Endothelial cell of umbilical vein (primary cell): ENCODE results near the gene DDA1. TPM values are rescaled to one million over a fixed set of nuclear protein-coding genes. Genes with fewer than 3 reads are reported as not detected.
A peak's percentile ranks its signal among the peaks of the same experiment; 100 is the strongest.

Experiments
- BruUV-seq: library from RNA; stranded (reverse); fragments of 400-500 nt; replicated peaks from 2 replicates; lab custom pipeline; 2021; lab: Mats Ljungman, UMichigan
- CTCF ChIA-PET: fragments of 300-600, 350-600 bp; sonication (Branson Sonifier 250); formaldehyde crosslinking; loops from one replicate; lab custom pipeline; 2021; ENCODE audit warnings: antibody characterized with exemption, inconsistent platforms; lab: Charles Lee
- POLR2A ChIA-PET: fragments of 300-600, 350-600 bp; sonication (Branson Sonifier 250); formaldehyde crosslinking; loops from one replicate; lab custom pipeline; 2021; ENCODE audit warnings: antibody characterized with exemption, inconsistent platforms; lab: Charles Lee
- DNase-seq: peaks from one replicate; pipeline ENCODE4 v3.0.0-alpha.2; 2011; ENCODE audit warnings: low read depth, low spot score
- FAIRE-seq: peaks from 2 replicates; lab custom pipeline; 2011; peaks lifted over from hg19 to GRCh38; lab: Jason Lieb, UNC
- H2AFZ ChIP-seq: 2 replicates; pipeline ENCODE4 v1.6.0; 2012; ENCODE audit warnings: low read depth, low read length, control low read depth, inconsistent platforms
- H3K27ac ChIP-seq: 2 replicates; pipeline ENCODE4 v1.5.1; 2011; ENCODE audit warnings: low read depth, mild to moderate bottlenecking, control low read depth, low read length, moderate library complexity; ENCODE audit not compliant: insufficient read depth
- H3K27me3 ChIP-seq, 2 experiments: 2 replicates each; pipeline versions ENCODE4 v1.6.0 to v1.6.1; 2011; ENCODE audit warnings: low read length in 2 of 2, mixed read lengths in 1 of 2; ENCODE audit not compliant: control insufficient read depth in 2 of 2, insufficient read depth in 2 of 2
- H3K36me3 ChIP-seq, 2 experiments: 2 replicates in 1 of 2; 3 replicates in 1 of 2; pipeline ENCODE4 v1.5.1; 2011; ENCODE audit warnings: low read length in 2 of 2, mild to moderate bottlenecking in 1 of 2, moderate library complexity in 1 of 2; ENCODE audit not compliant: control insufficient read depth in 2 of 2, insufficient read depth in 2 of 2; ENCODE audit errors: extremely low read depth in 1 of 2
- H3K4me1 ChIP-seq: 3 replicates; pipeline ENCODE4 v1.5.1; 2011; ENCODE audit warnings: mild to moderate bottlenecking, low read length; ENCODE audit not compliant: control insufficient read depth, insufficient read depth; ENCODE audit errors: extremely low read depth
- H3K4me2 ChIP-seq: 2 replicates; pipeline ENCODE4 v1.6.1; 2011; ENCODE audit warnings: low read length, control low read depth, mixed read lengths; ENCODE audit not compliant: insufficient read depth
- H3K4me3 ChIP-seq, 3 experiments: fragments of 200-600 bp in 1 of 3; sonication (generic), shearing (Covaris generic) in 1 of 3; replicated peaks in 1 of 3; 2 replicates each; pipeline ENCODE4 v1.5.1; 2011 to 2016; ENCODE audit warnings: control low read depth in 3 of 3, low read length in 3 of 3, mild to moderate bottlenecking in 2 of 3, inconsistent platforms in 1 of 3, low read depth in 1 of 3, moderate library complexity in 1 of 3; ENCODE audit not compliant: insufficient read depth in 1 of 3
- H3K79me2 ChIP-seq: 2 replicates; pipeline ENCODE4 v1.6.0; 2012; ENCODE audit warnings: low read length, inconsistent platforms; ENCODE audit not compliant: control insufficient read depth, insufficient read depth
- H3K9ac ChIP-seq: replicated peaks from 2 replicates; pipeline ENCODE3; 2011; ENCODE audit warnings: low read length, control low read depth; ENCODE audit not compliant: insufficient read depth; ENCODE audit errors: extremely low read depth
- H3K9me1 ChIP-seq: replicated peaks from 3 replicates; pipeline ENCODE4 v1.6.0; 2011; ENCODE audit warnings: mild to moderate bottlenecking, low read length; ENCODE audit not compliant: control insufficient read depth, insufficient read depth; ENCODE audit errors: extremely low read depth
- H3K9me3 ChIP-seq: replicated peaks from 2 replicates; pipeline ENCODE4 v1.5.1; 2012; ENCODE audit warnings: low read length, inconsistent platforms; ENCODE audit not compliant: control insufficient read depth, insufficient read depth
- H4K20me1 ChIP-seq: replicated peaks from 2 replicates; pipeline ENCODE3; 2011; ENCODE audit warnings: mild to moderate bottlenecking, low read length; ENCODE audit not compliant: control insufficient read depth, insufficient read depth; ENCODE audit errors: extremely low read depth
- EZH2 ChIP-seq: IDR thresholded peaks from 2 replicates; pipeline ENCODE4 v1.6.1; 2012; ENCODE audit warnings: borderline replicate concordance, low read depth, mild to moderate bottlenecking, moderate library complexity, low read length, inconsistent platforms; ENCODE audit not compliant: severe bottlenecking
- FOS ChIP-seq: IDR thresholded peaks from 2 replicates; pipeline ENCODE4 v1.6.1; 2011; ENCODE audit warnings: mild to moderate bottlenecking, low read length, moderate library complexity, borderline replicate concordance; ENCODE audit not compliant: insufficient read depth
- GATA2 ChIP-seq: IDR thresholded peaks from 2 replicates; pipeline ENCODE4 v1.7.0; 2011; ENCODE audit warnings: low read depth, mild to moderate bottlenecking, moderate library complexity, mixed read lengths, low read length; ENCODE audit not compliant: insufficient read length, insufficient read depth
- JUN ChIP-seq: IDR thresholded peaks from 2 replicates; pipeline ENCODE4 v1.6.1; 2011; ENCODE audit warnings: borderline replicate concordance, low read depth; ENCODE audit not compliant: insufficient read length, insufficient read depth
- POLR2AphosphoS5 ChIP-seq: IDR thresholded peaks from 2 replicates; pipeline ENCODE4 v1.6.1; 2012; ENCODE audit warnings: low read depth, mild to moderate bottlenecking, control low read depth, low read length, moderate library complexity; ENCODE audit not compliant: insufficient read depth
- dilution Hi-C: fragments of 300-500 bp; cut with MboI; formaldehyde crosslinking; loops from one replicate; pipeline ENCODE4 v1.15.0; 2019; ENCODE audit warnings: low sequenced_read_pairs; ENCODE audit not compliant: extremely low pct_ligation_motif_present
- intact Hi-C: fragments of 100-400 bp; cut with micrococcal nuclease; formaldehyde crosslinking; loops from one replicate; pipeline ENCODE4 v1.10.0; 2022
- polyA plus RNA-seq, 4 experiments: library from polyadenylated mRNA; depleted of rRNA in 3 of 4; stranded (reverse) in 3 of 4; unstranded in 1 of 4; fragments of >200 nt; gene quantifications; 2 replicates each; pipeline versions ENCODE4 v1.2.1 to v1.2.3, GENCODE V29; 2011 to 2012; ENCODE audit warnings: missing spikeins in 1 of 4
- total RNA-seq: library from RNA; stranded (reverse); gene quantifications from 2 replicates; pipeline ENCODE4 v1.2.3, GENCODE V29; 2021
- TF ChIP-seq, protein P1 (sequence below), 2 donors: IDR thresholded peaks; 1 replicate in 1 of 2; 2 replicates in 1 of 2; pipeline ENCODE4 v1.5.1; 2011; ENCODE audit warnings: low read length in 2 of 2, mild to moderate bottlenecking in 2 of 2, moderate library complexity in 2 of 2, control low read depth in 1 of 2, inconsistent platforms in 1 of 2, low read depth in 1 of 2; ENCODE audit not compliant: insufficient read depth in 1 of 2; ENCODE audit errors: extremely low read depth in 1 of 2

The DDA1 gene
- total and polyA plus RNA-seq, 2 donors (not counting 3 experiments of a cell fraction or from before 2014, with no cell fraction given), result 52.9 to 64.7 TPM

GRCh38 chr19:17281391-17282304 lies 27.7 kb upstream of the DDA1 start, which contains the start of gene ANKLE1:
ANKLE1 (plus strand) TSS chr19:17281901; CDS start chr19:17281921, 20 bp downstream.
- no peaks in the 10 kb centered on the region for H3K79me2 ChIP-seq
- dilution Hi-C loops (no loop called here), intact Hi-C loops (loop anchor here (1.0 to 5.0 kb wide), 5 partner anchors 14 to 509 kb away; partner anchors contain the start of gene BABAM1)
- no peaks in the 10 kb centered on the region for H3K9me1 ChIP-seq
- peak within 1 kb of the TSS; percentile 90 for H2AFZ ChIP-seq
- H3K36me3 ChIP-seq, result peaks cover 0 to 6% of the 10 kb centered on the region in 2 experiments
- H3K9ac ChIP-seq, result peak within 1 kb of the TSS; percentile 10
- H3K4me3 ChIP-seq, result peak within 1 kb of the TSS; percentile 10 to 32 (median 29)
- H3K4me1 ChIP-seq, result peaks cover 10% of the 10 kb centered on the region
- H3K9me3 ChIP-seq, result no peaks in the 10 kb centered on the region
- FAIRE-seq, result peak; percentile 40
- H3K27me3 ChIP-seq, result no peaks in the 10 kb centered on the region
- no TSS peak for BruUV-seq
- no peaks in the 10 kb centered on the region for H4K20me1 ChIP-seq
- H3K27ac ChIP-seq, result no peak within 1 kb of the TSS
- peak within 1 kb of the TSS; percentile 39 for H3K4me2 ChIP-seq
- ChIA-PET POLR2A (interaction anchor here (0.6 to 1.4 kb wide), 3 partner anchors 12 to 46 kb away, joined by 3 to 4 read pairs (median 3); partner anchors contain the start of gene BABAM1), CTCF (interaction anchor here (0.6 to 3.6 kb wide), 19 partner anchors 9 to 393 kb away, joined by 3 to 27 read pairs (median 5); partner anchors contain the start of genes BABAM1, DDA1, USE1 and USHBP1)
- TF ChIP-seq POLR2AphosphoS5 (peak; percentile 27), JUN (no peak)
- no peak for DNase-seq

DNA sequence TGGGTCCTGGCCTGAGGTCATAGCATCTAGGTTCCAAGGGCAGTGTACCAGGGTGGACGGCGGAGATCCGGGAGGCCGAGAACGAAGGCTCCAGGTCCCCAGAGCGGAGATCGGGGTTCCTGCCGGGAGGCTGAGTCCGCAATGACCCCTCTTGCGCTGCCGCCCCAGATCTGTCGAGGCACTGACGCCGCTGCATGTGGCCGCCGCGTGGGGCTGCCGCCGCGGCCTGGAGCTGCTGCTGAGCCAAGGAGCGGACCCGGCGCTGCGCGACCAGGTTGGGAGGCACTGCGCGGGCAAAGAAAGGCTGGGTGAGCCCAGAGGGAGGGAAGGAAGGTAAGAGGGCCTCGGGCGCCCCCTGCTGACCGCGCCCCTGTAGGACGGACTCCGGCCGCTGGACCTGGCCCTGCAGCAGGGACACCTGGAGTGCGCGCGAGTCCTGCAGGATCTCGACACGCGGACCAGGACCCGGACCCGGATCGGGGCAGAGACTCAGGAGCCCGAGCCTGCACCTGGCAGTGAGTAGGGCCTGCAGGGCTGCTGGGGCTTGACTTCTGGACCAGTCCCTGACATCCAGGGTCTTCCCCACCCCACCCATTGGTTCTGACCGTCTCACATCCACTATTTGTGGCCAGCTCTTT lies 26.8 kb upstream of the DDA1 start:
- DNase-seq, result peak; percentile 82
- dilution Hi-C loops, result no loop called here

More for the DNA sequence above, 26.8 kb upstream of the DDA1 start:
- Histone ChIP-seq H4K20me1 (no peaks in the 10 kb centered on the region), H3K27ac (no peak overlapping the region), H3K79me2 (no peaks in the 10 kb centered on the region), H3K9me1 (no peaks in the 10 kb centered on the region), H3K4me1 (peaks cover 10% of the 10 kb centered on the region), H3K9ac (peak overlapping the region; percentile 10), H3K4me3 (peak overlapping the region in 2 of 3 experiments; percentile 0 to 29), H3K36me3 (peaks cover 0 to 3% of the 10 kb centered on the region in 2 experiments), H2AFZ (peak overlapping the region; percentile 90), H3K4me2 (peak overlapping the region; percentile 39), H3K27me3 (no peaks in the 10 kb centered on the region), H3K9me3 (no peaks in the 10 kb centered on the region)
- CTCF ChIA-PET, result interaction anchor here (0.6 to 3.6 kb wide), 18 partner anchors 9 to 394 kb away, joined by 3 to 27 read pairs (median 5); partner anchors contain the start of genes BABAM1, DDA1, USE1 and USHBP1
- intact Hi-C loops, result loop anchor here (1.0 to 5.0 kb wide), 5 partner anchors 15 to 510 kb away; partner anchors contain the start of gene BABAM1
- TF ChIP-seq JUN, result no peak
- TF ChIP-seq GATA2, result no peak
- TF ChIP-seq POLR2AphosphoS5, result peak; percentile 22
- TF ChIP-seq, protein P1, sequence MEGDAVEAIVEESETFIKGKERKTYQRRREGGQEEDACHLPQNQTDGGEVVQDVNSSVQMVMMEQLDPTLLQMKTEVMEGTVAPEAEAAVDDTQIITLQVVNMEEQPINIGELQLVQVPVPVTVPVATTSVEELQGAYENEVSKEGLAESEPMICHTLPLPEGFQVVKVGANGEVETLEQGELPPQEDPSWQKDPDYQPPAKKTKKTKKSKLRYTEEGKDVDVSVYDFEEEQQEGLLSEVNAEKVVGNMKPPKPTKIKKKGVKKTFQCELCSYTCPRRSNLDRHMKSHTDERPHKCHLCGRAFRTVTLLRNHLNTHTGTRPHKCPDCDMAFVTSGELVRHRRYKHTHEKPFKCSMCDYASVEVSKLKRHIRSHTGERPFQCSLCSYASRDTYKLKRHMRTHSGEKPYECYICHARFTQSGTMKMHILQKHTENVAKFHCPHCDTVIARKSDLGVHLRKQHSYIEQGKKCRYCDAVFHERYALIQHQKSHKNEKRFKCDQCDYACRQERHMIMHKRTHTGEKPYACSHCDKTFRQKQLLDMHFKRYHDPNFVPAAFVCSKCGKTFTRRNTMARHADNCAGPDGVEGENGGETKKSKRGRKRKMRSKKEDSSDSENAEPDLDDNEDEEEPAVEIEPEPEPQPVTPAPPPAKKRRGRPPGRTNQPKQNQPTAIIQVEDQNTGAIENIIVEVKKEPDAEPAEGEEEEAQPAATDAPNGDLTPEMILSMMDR (IDR thresholded peaks at IDR 0.05; ENCODE audit: extremely low read depth in 1 of 2, insufficient read depth in 1 of 2, low read depth in 1 of 2, low read length in 2 of 2), result peak; percentile 96 to 99
- no peak for TF ChIP-seq EZH2
- no peak for TF ChIP-seq FOS
- no TSS peak for BruUV-seq
- POLR2A ChIA-PET, result interaction anchor here (0.6 to 1.4 kb wide), 2 partner anchors 16 to 26 kb away, joined by 3 to 6 read pairs; partner anchors contain the start of genes BABAM1 and DDA1
- FAIRE-seq, result peak; percentile 93
